Glutamatergic neuron (in vitro differentiated cells): Measurements from ENCODE around the gene CDC42. TPM values are rescaled to one million over a fixed set of nuclear protein-coding genes. Genes with fewer than 3 reads are reported as not detected.
A peak's percentile ranks its signal among the peaks of the same experiment; 100 is the strongest.
"Not testable (repeated sequence)": the region's sequence is repeated elsewhere in the genome, so short reads cannot be mapped to it uniquely, and the experiment has no call there.

Experiments
- DNase-seq: peaks from one replicate; pipeline ENCODE4 v3.0.0; 2022
- H3K27ac Mint-ChIP-seq: one replicate; pipeline ENCODE4 v1.8.0; 2020; ENCODE audit warnings: mild to moderate bottlenecking, mixed read lengths, inconsistent platforms; ENCODE audit not compliant: unreplicated experiment
- H3K27me3 Mint-ChIP-seq: one replicate; pipeline ENCODE4 v1.8.0; 2020; ENCODE audit warnings: mild to moderate bottlenecking, moderate library complexity, mixed read lengths, inconsistent platforms; ENCODE audit not compliant: unreplicated experiment
- H3K36me3 Mint-ChIP-seq: one replicate; pipeline ENCODE4 v1.8.0; 2020; ENCODE audit warnings: mild to moderate bottlenecking, mixed read lengths, inconsistent platforms; ENCODE audit not compliant: unreplicated experiment
- H3K4me1 Mint-ChIP-seq: one replicate; pipeline ENCODE4 v1.8.0; 2020; ENCODE audit warnings: mild to moderate bottlenecking, low read depth, mixed read lengths, inconsistent platforms; ENCODE audit not compliant: unreplicated experiment
- H3K4me3 Mint-ChIP-seq: one replicate; pipeline ENCODE4 v1.8.0; 2020; ENCODE audit warnings: mild to moderate bottlenecking, mixed read lengths, inconsistent platforms; ENCODE audit not compliant: unreplicated experiment
- H3K9me3 Mint-ChIP-seq: one replicate; pipeline ENCODE4 v1.8.0; 2020; ENCODE audit warnings: mild to moderate bottlenecking, moderate library complexity, mixed read lengths, inconsistent platforms; ENCODE audit not compliant: unreplicated experiment
- long read RNA-seq: library from polyadenylated mRNA; unstranded; transcript quantifications from one replicate; pipeline ENCODE4 v2.0.0, GENCODE V29; 2020; ENCODE audit not compliant: unreplicated experiment
- total RNA-seq: library from RNA; stranded (reverse); fragmentation: NEBNext Ultra II Directional; extraction: Animal tissue kit (Norgen Biotek cat#: 25700); gene quantifications from one replicate; pipeline ENCODE4 v1.2.1, GENCODE V29; 2021; ENCODE audit not compliant: unreplicated experiment
- TF ChIP-seq, protein P1 (sequence below): fragments of 200-600 bp; sonication (generic); IDR thresholded peaks from one replicate; pipeline ENCODE4 v1.5.0; 2021; ENCODE audit not compliant: partially characterized antibody, unreplicated experiment

The CDC42 gene
- 283 TPM for total RNA-seq
- long read RNA-seq, transcript CDC42-201 (6 exons, 1,452 nt) = major isoform, 30 of 100 reads
- long read RNA-seq, partial matches to known transcripts = 14 of 100 reads
- long read RNA-seq, other reads (novel, unspliced or antisense) = 55 of 100 reads

DNA sequence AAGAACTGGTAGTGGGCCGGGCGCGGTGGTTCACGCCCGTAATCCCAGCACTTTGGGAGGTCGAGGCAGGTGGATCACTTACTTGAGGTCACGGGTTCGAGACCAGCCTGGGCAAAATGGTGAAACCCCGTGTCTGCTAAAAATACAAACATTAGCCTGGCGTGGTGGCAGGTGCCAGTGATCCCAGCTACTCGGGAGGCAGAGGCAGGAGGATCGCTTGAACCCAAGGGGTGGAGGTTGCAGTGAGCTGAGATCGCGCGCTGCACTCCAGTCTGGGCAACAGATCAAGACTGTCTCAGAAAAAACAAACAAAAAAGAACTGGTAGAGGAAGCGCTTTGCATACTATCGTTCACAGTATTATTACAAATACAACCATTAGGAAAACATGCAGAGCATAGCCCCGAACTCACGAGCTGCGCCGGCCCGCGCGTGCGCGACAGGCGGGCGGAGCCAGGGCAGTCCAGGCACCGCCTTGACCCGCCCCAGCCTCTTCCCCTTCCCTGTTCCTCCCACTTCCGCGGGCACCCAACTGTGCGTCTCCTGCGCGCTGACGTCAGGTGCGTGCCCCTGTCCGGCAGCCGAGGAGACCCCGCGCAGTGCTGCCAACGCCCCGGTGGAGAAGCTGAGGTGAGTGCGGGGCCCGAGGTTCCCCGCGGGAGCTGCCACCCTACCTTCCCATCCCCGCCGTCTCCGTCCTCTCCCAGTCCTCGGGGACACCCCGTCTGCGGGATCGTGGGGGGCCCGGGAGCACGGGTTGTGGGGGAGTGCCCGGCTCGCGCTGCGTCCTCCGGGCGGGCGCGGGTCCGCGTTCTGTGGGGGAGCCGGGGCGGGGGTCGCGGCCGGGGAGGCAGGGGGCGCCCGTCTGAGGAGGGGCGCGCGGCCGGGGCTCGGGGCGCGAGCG, at the start of gene CDC42:
Gene CDC42, plus strand, starts transcription at position 595 of the 902 bp plus-strand sequence. CDS start 25,770 bp downstream, outside the sequence.
- Mint-ChIP-seq H3K9me3 (peaks cover 20% of the 10 kb centered on the region), H3K27ac (peak within 1 kb of the TSS; percentile 100), H3K4me1 (peaks cover 12% of the 10 kb centered on the region), H3K27me3 (peaks cover 5% of the 10 kb centered on the region), H3K36me3 (no peaks in the 10 kb centered on the region), H3K4me3 (peak within 1 kb of the TSS; percentile 99)
- peak; percentile 98 for DNase-seq
- TF ChIP-seq, protein P1, sequence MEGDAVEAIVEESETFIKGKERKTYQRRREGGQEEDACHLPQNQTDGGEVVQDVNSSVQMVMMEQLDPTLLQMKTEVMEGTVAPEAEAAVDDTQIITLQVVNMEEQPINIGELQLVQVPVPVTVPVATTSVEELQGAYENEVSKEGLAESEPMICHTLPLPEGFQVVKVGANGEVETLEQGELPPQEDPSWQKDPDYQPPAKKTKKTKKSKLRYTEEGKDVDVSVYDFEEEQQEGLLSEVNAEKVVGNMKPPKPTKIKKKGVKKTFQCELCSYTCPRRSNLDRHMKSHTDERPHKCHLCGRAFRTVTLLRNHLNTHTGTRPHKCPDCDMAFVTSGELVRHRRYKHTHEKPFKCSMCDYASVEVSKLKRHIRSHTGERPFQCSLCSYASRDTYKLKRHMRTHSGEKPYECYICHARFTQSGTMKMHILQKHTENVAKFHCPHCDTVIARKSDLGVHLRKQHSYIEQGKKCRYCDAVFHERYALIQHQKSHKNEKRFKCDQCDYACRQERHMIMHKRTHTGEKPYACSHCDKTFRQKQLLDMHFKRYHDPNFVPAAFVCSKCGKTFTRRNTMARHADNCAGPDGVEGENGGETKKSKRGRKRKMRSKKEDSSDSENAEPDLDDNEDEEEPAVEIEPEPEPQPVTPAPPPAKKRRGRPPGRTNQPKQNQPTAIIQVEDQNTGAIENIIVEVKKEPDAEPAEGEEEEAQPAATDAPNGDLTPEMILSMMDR = no peak

- H3K27ac Mint-ChIP-seq, H3K36me3 Mint-ChIP-seq, H3K9me3 Mint-ChIP-seq, H3K27me3 Mint-ChIP-seq, DNase-seq, H3K4me3 Mint-ChIP-seq, H3K4me1 Mint-ChIP-seq: not testable (repeated sequence)
Measured at GRCh38 chr1:22002875-22003274, 49.6 kb upstream of the CDC42 start.

DNA sequence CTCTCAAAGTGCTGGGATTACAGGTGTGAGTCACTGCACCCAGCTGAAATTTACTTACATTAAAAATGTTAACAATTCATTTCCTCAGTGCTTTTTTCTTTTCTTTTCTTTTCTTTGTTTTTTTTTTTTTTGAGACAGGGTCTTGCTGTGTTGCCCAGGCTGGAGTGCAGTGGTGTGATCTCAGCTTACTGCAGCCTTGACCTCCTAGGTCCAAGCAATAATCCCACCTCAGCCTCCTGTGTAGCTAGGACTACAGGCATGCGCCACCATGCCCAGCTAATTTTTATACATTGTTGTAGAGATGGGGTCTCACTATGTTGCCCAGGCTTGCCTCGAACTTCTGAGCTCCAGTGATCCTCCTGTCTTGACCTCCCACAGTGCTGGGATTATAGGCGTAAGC, 48.5 kb upstream of the CDC42 start:
- not testable (repeated sequence) for H3K9me3 Mint-ChIP-seq, H3K27me3 Mint-ChIP-seq, H3K4me3 Mint-ChIP-seq, H3K4me1 Mint-ChIP-seq, DNase-seq, H3K36me3 Mint-ChIP-seq, H3K27ac Mint-ChIP-seq

- H3K27ac Mint-ChIP-seq, H3K36me3 Mint-ChIP-seq, H3K4me3 Mint-ChIP-seq, H3K9me3 Mint-ChIP-seq, H3K27me3 Mint-ChIP-seq, H3K4me1 Mint-ChIP-seq: not testable (repeated sequence)
- peak; percentile 51 for DNase-seq
- TF ChIP-seq, protein P1 = peak; percentile 34
Measured at GRCh38 chr1:22005261-22006149, 47.0 kb upstream of the CDC42 start.

- not testable (repeated sequence) for H3K27me3 Mint-ChIP-seq, H3K27ac Mint-ChIP-seq
Measured at GRCh38 chr1:22006736-22007135, 45.8 kb upstream of the CDC42 start.

DNA sequence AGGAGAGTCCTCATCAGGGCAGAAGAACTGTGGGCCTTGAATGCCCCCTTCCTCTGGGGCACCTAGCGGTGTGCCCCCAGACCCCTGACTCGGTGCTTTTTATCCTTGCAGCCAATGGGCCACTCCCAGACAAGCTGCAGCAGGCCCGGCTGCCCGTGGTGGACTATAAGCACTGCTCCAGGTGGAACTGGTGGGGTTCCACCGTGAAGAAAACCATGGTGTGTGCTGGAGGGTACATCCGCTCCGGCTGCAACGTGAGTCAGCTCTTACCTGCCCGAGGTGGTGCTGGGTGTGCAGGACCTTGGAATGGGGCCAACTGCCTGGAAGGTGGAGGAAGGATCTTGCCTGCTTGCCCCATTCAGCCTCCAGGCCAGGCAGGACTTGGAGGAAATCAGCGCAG, 45.2 kb upstream of the CDC42 start:
- not testable (repeated sequence) for H3K9me3 Mint-ChIP-seq, H3K4me1 Mint-ChIP-seq, DNase-seq, H3K4me3 Mint-ChIP-seq, H3K27me3 Mint-ChIP-seq, H3K36me3 Mint-ChIP-seq, H3K27ac Mint-ChIP-seq

More at GRCh38 chr1:22006736-22007135, 45.8 kb upstream of the CDC42 start:
- DNase-seq, H3K4me3 Mint-ChIP-seq, H3K9me3 Mint-ChIP-seq, H3K4me1 Mint-ChIP-seq, H3K36me3 Mint-ChIP-seq: not testable (repeated sequence)

GRCh38 chr1:22009566-22009965, 42.9 kb upstream of the CDC42 start:
- H3K27ac Mint-ChIP-seq, H3K27me3 Mint-ChIP-seq, H3K4me1 Mint-ChIP-seq, DNase-seq, H3K4me3 Mint-ChIP-seq, H3K36me3 Mint-ChIP-seq, H3K9me3 Mint-ChIP-seq: not testable (repeated sequence)

DNA sequence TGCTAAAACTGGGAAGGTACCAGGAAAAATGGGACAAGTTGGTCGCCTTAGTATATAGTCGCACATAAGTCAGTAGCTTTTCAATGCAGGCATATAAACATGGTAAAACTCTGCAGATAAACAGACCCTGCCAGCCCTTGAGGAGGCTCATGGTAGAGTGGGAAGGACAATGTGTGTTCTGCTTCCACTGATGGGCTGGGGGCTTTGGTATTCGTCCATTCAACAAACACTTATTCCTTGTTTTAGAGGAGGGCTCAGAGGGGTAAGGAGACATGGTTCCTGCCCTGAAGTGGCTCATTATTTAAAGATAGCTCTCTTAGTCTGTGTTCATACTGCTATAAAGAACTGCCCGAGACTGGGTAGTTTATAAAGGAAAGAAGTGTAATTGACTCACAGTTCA, 39.8 kb upstream of the CDC42 start:
- H3K9me3 Mint-ChIP-seq, H3K27ac Mint-ChIP-seq, DNase-seq, H3K4me1 Mint-ChIP-seq, H3K36me3 Mint-ChIP-seq, H3K27me3 Mint-ChIP-seq, H3K4me3 Mint-ChIP-seq: not testable (repeated sequence)

DNA sequence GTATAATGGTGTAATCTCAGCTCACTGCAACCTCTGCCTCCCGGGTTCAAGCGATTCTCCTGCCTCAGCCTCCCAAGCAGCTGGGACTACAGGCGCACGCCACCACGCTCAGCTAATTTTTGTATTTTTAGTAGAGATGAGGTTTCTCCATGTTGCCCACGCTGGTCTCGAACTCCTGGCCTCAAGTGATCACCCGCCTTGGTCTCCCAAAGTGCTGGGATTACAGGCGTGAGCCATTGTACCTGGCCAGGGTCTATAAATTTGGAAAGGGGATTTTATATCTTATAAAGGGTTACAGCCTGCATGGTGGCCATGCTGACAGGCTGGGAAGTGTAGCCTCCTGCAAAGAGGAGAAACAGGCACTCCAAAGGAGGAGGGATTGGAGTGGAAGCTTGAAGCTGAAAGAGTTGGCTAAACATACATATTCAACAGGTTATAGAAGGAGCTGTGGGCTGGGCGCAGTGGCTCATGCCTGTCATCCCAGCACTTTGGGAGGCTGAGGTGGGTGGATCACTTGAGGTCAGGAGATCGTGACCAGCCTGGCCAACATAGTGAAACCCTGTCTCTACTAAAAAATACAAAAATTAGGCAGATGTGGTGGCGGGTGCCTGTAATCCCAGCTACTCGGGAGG, 37.8 kb upstream of the CDC42 start:
- not testable (repeated sequence) for H3K27me3 Mint-ChIP-seq, H3K36me3 Mint-ChIP-seq, H3K27ac Mint-ChIP-seq, H3K4me1 Mint-ChIP-seq, H3K4me3 Mint-ChIP-seq, DNase-seq, H3K9me3 Mint-ChIP-seq
